GM06990 (cell line): ENCODE measurements around the gene GALNT13.

Experiments used
- DNase-seq: peaks from one replicate; pipeline ENCODE4 v3.0.0-alpha.2; 2011; ENCODE audit not compliant: insufficient read length; ENCODE audit errors: extremely low read depth
- H3K27me3 ChIP-seq: replicated peaks from 2 replicates; pipeline ENCODE4 v1.6.0; 2011; ENCODE audit warnings: low read length; ENCODE audit not compliant: control insufficient read depth, insufficient read depth
- H3K36me3 ChIP-seq: 2 replicates; pipeline ENCODE4 v1.5.1; 2011; ENCODE audit warnings: low read length; ENCODE audit not compliant: control insufficient read depth, insufficient read depth
- H3K4me3 ChIP-seq: replicated peaks from 2 replicates; pipeline ENCODE4 v1.5.1; 2011; ENCODE audit warnings: low read depth, mild to moderate bottlenecking, control low read depth, low read length
- TF ChIP-seq, protein P1 (sequence below): IDR thresholded peaks from 2 replicates; pipeline ENCODE4 v1.5.1; 2011; ENCODE audit warnings: low read length, control low read depth, mild to moderate bottlenecking, inconsistent platforms; ENCODE audit not compliant: insufficient read depth, poor library complexity, severe bottlenecking

The GALNT13 gene

DNA sequence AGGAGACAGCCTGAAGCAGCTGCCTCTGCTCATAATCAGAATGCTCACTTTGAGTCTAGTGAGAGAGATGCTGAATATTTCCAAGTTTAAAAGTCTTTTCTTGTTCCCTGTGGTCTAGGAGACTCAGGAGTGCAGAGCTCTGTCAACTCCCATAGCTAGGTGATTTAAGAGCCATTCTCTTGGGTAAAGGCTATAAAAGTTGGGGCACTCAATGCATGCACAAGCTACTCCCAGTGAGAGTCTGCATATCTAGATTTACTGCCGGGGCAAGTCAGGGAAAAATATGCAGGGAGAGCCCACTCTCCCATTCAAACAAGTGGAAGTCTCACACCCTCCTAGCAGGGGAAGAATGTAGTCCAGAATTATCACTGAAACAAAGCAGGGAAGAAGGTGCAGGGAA lies 418.1 kb downstream of the GALNT13 start:
- Histone ChIP-seq H3K36me3 (no peaks in the 10 kb centered on the region), H3K27me3 (no peaks in the 10 kb centered on the region), H3K4me3 (no peak overlapping the region)
- TF ChIP-seq, protein P1, sequence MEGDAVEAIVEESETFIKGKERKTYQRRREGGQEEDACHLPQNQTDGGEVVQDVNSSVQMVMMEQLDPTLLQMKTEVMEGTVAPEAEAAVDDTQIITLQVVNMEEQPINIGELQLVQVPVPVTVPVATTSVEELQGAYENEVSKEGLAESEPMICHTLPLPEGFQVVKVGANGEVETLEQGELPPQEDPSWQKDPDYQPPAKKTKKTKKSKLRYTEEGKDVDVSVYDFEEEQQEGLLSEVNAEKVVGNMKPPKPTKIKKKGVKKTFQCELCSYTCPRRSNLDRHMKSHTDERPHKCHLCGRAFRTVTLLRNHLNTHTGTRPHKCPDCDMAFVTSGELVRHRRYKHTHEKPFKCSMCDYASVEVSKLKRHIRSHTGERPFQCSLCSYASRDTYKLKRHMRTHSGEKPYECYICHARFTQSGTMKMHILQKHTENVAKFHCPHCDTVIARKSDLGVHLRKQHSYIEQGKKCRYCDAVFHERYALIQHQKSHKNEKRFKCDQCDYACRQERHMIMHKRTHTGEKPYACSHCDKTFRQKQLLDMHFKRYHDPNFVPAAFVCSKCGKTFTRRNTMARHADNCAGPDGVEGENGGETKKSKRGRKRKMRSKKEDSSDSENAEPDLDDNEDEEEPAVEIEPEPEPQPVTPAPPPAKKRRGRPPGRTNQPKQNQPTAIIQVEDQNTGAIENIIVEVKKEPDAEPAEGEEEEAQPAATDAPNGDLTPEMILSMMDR, result no peak
- DNase-seq, result no peak

DNA sequence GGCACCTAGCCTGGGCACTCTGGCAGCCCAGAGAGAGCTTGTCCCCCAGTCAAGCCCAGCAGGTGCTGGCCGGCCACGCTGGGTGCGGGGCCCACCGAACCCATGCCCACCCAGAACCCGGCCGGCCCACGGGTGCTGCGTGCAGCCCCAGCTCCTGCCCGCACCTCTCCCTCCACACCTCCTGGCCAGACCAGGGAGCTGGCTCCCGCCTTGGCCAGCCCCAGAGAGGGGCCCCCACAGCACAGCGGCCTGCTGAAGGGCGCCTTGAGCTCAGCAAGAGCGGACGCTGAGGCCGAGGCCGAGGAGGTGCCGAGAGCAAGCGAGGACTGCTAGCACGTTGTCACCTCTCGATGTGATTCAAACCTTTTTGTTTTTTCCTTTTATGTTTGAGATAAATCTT lies 419.8 kb downstream of the GALNT13 start:
- Histone ChIP-seq H3K27me3 (no peaks in the 10 kb centered on the region), H3K36me3 (no peaks in the 10 kb centered on the region), H3K4me3 (no peak overlapping the region)
- TF ChIP-seq, protein P1, result no peak
- no peak for DNase-seq

DNA sequence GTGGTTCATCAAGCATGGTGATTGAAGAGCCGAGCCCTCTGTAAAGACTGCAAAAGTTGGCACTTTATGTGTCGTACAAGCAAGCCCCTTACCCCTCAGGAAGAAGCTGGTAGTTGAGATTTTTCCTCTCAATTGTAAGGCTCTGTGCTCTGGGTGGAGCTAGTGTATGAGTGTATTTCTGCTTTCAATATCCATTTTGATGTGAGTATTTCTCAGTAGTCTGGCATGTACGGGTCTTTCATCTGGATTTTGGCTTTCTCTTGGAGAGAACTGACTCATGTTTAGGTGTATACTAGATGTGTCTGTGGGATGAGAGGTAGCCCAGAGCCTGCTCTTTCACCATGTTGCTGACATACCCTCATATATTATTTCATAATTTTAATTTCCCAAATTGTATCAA lies 420.2 kb downstream of the GALNT13 start:
- TF ChIP-seq, protein P1, result no peak
- Histone ChIP-seq H3K4me3 (no peak overlapping the region), H3K36me3 (no peaks in the 10 kb centered on the region), H3K27me3 (no peaks in the 10 kb centered on the region)
- no peak for DNase-seq

GRCh38 chr2:154293864-154294263 lies 422.1 kb downstream of the GALNT13 start:
- DNase-seq, result no peak
- TF ChIP-seq, protein P1, result no peak
- H3K27me3 ChIP-seq, result no peaks in the 10 kb centered on the region
- H3K36me3 ChIP-seq, result no peaks in the 10 kb centered on the region
- H3K4me3 ChIP-seq, result no peak overlapping the region

DNA sequence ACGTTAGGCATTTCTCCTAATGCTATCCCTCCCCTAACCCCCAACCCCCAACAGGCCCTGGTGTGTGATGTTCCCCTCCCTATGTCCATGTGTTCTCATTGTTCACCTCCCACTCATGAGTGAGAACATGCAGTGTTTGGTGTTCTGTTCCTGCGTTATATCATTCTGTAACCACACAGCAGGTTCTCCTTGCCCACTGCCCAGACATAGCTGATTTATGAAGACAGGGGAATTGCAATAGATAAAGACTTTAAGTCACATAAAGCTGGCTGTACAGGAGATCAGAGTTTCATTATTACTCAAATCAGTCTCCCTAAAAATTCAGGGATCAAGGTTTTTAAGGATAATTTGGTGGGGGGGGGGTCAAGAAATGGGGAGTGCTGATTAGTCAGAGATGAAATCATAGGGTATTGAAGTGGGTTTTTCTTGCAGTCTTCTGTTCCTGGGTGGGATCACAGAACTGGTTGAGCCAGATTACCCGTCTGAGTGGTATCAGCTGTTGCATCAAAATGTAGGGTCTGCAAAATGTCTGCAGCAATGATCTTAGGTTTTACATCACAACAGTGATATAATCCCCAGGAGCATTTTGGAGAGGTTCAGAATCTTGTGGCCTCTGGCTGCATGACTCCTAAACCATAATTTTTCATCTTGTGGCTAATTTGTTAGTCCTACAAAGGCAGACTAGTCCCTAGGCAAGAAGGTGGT lies 434.7 kb downstream of the GALNT13 start:
- H3K4me3 ChIP-seq, result no peak overlapping the region
- TF ChIP-seq, protein P1, result no peak
- H3K27me3 ChIP-seq, result no peaks in the 10 kb centered on the region
- no peak for DNase-seq
- no peaks in the 10 kb centered on the region for H3K36me3 ChIP-seq

- DNase-seq, result no peak
- H3K36me3 ChIP-seq, result no peaks in the 10 kb centered on the region
- TF ChIP-seq, protein P1, result no peak
These were observed 435.3 kb downstream of the GALNT13 start for GRCh38 chr2:154307007-154307406.

More at GRCh38 chr2:154307007-154307406, 435.3 kb downstream of the GALNT13 start:
- no peaks in the 10 kb centered on the region for H3K27me3 ChIP-seq
- no peak overlapping the region for H3K4me3 ChIP-seq
